Prostate gland (tissue), 2 donors: ENCODE results near the gene NXPH2. TPM values are rescaled to one million over a fixed set of nuclear protein-coding genes. Genes with fewer than 3 reads are reported as not detected.

Experiments used
- DNase-seq: peaks from one replicate; pipeline ENCODE4 v3.0.0-alpha.2; 2019; ENCODE audit warnings: low spot score
- H3K27ac ChIP-seq, 2 donors: fragments of 200-600 bp; sonication (generic); 2 replicates each; pipeline ENCODE4 v1.5.1; 2017 to 2019
- H3K27me3 ChIP-seq: fragments of 200-600 bp; sonication (generic); replicated peaks from 2 replicates; pipeline ENCODE4 v1.5.1; 2019; ENCODE audit not compliant: insufficient read depth
- H3K36me3 ChIP-seq, 2 donors: fragments of 200-600 bp; sonication (generic); 1 replicate in 1 of 2; 2 replicates in 1 of 2; pipeline versions ENCODE4 v1.5.1 to v1.8.1; 2017 to 2019
- H3K4me1 ChIP-seq: fragments of 200-600 bp; sonication (generic); replicated peaks from 2 replicates; pipeline ENCODE4 v1.5.1; 2019
- H3K4me3 ChIP-seq, 2 donors: fragments of 200-600 bp; sonication (generic); 2 replicates each; pipeline ENCODE4 v1.5.1; 2017 to 2019
- H3K9me3 ChIP-seq: fragments of 200-600 bp; sonication (generic); 2 replicates; pipeline ENCODE4 v1.5.1; 2017
- CTCF ChIP-seq, 4 experiments: fragments of 200-600 bp in 2 of 4; fragments of 450-650 bp in 2 of 4; sonication (generic) in 2 of 4; IDR thresholded peaks; 1 replicate in 3 of 4; 2 replicates in 1 of 4; pipeline ENCODE4 v1.5.1; 2016 to 2019; ENCODE audit warnings: antibody characterized with exemption in 4 of 4, mild to moderate bottlenecking in 2 of 4, moderate library complexity in 2 of 4
- POLR2A ChIP-seq: fragments of 450-650 bp; IDR thresholded peaks from one replicate; pipeline ENCODE4 v1.6.1; 2016; ENCODE audit warnings: antibody characterized with exemption, mild to moderate bottlenecking
- POLR2AphosphoS5 ChIP-seq: sonication (generic); formaldehyde crosslinking; IDR thresholded peaks from one replicate; pipeline ENCODE4 v1.6.1; 2017; ENCODE audit warnings: antibody characterized with exemption
- WGBS: methylation state at CpG from one replicate; pipeline ENCODE4 v1.1.5; 2018; 5-methylcytosine and 5-hydroxymethylcytosine counted together
- intact Hi-C: fragments of 100-400 bp; cut with DNase I; formaldehyde crosslinking; loops from one replicate; pipeline ENCODE4 v1.14.2; 2022
- total RNA-seq, 2 donors: library from RNA; depleted of rRNA; stranded (reverse); fragments of >200 nt; gene quantifications; one replicate each; pipeline ENCODE4 v1.1.0, GENCODE V29; 2016

The NXPH2 gene
- total RNA-seq, 2 donors from 2014 or later = not detected

- intact Hi-C loops = no loop called here
- no peak overlapping the region for H3K4me3 ChIP-seq
- no peak for DNase-seq
- H3K9me3 ChIP-seq = no peaks in the 10 kb centered on the region
- no peaks in the 10 kb centered on the region for H3K36me3 ChIP-seq
- H3K27ac ChIP-seq = no peak overlapping the region
- H3K27me3 ChIP-seq = no peaks in the 10 kb centered on the region
- H3K4me1 ChIP-seq = no peaks in the 10 kb centered on the region
- no peak for TF ChIP-seq POLR2AphosphoS5
- 73% methylated on average over 5 of the region's 5 CpGs for WGBS
Observed at GRCh38 chr2:138637686-138638085, 142.5 kb downstream of the NXPH2 start.

- DNase-seq = no peak
- Histone ChIP-seq H3K36me3 (no peaks in the 10 kb centered on the region), H3K4me3 (no peak overlapping the region), H3K27ac (no peak overlapping the region), H3K4me1 (no peaks in the 10 kb centered on the region), H3K9me3 (no peaks in the 10 kb centered on the region), H3K27me3 (no peaks in the 10 kb centered on the region)
- TF ChIP-seq POLR2AphosphoS5 = no peak
- no peak for TF ChIP-seq CTCF (IDR thresholded peaks at IDR 0.05)
- TF ChIP-seq POLR2A = no peak
- 85% methylated on average over 4 of the region's 4 CpGs for WGBS
- intact Hi-C loops = no loop called here
Observed at GRCh38 chr2:138637061-138637460, 143.1 kb downstream of the NXPH2 start.

GRCh38 chr2:138633049-138633448 is 147.1 kb downstream of the NXPH2 start:
- intact Hi-C loops = no loop called here

GRCh38 chr2:138632066-138632620 is 148.0 kb downstream of the NXPH2 start:
- TF ChIP-seq POLR2A (no peak), POLR2AphosphoS5 (no peak), CTCF (IDR thresholded peaks at IDR 0.05) (no peak)
- Histone ChIP-seq H3K4me3 (no peak overlapping the region), H3K9me3 (no peaks in the 10 kb centered on the region), H3K27ac (no peak overlapping the region), H3K36me3 (no peaks in the 10 kb centered on the region), H3K4me1 (no peaks in the 10 kb centered on the region), H3K27me3 (no peaks in the 10 kb centered on the region)
- no peak for DNase-seq
- intact Hi-C loops = no loop called here
- 24% methylated on average over 2 of the region's 2 CpGs for WGBS

More at GRCh38 chr2:138633049-138633448, 147.1 kb downstream of the NXPH2 start:
- DNase-seq = no peak
- TF ChIP-seq POLR2AphosphoS5 (no peak), POLR2A (no peak), CTCF (IDR thresholded peaks at IDR 0.05) (no peak)
- Histone ChIP-seq H3K4me1 (no peaks in the 10 kb centered on the region), H3K27ac (no peak overlapping the region), H3K36me3 (no peaks in the 10 kb centered on the region), H3K27me3 (no peaks in the 10 kb centered on the region), H3K4me3 (no peak overlapping the region), H3K9me3 (no peaks in the 10 kb centered on the region)
- 94% methylated on average over 1 of the region's 1 CpG for WGBS

- no peak for TF ChIP-seq POLR2AphosphoS5
- no peak for TF ChIP-seq CTCF (IDR thresholded peaks at IDR 0.05)
- no peak for TF ChIP-seq POLR2A
- no peaks in the 10 kb centered on the region for H3K36me3 ChIP-seq
- 75% methylated on average over 2 of the region's 2 CpGs for WGBS
- intact Hi-C loops = no loop called here
- no peak overlapping the region for H3K27ac ChIP-seq
- H3K9me3 ChIP-seq = no peaks in the 10 kb centered on the region
- no peaks in the 10 kb centered on the region for H3K27me3 ChIP-seq
- no peak overlapping the region for H3K4me3 ChIP-seq
- DNase-seq = no peak
- H3K4me1 ChIP-seq = no peaks in the 10 kb centered on the region
Observed at GRCh38 chr2:138630164-138630563, 150.0 kb downstream of the NXPH2 start.
